ENCODE measurements around the gene THBD. TPM values are rescaled to one million over a fixed set of nuclear protein-coding genes. Genes with fewer than 3 reads are reported as not detected.
A peak's percentile ranks its signal among the peaks of the same experiment; 100 is the strongest.

Gene THBD
- total RNA-seq, 1 donor from 2014 or later: 77.6 TPM

DNA sequence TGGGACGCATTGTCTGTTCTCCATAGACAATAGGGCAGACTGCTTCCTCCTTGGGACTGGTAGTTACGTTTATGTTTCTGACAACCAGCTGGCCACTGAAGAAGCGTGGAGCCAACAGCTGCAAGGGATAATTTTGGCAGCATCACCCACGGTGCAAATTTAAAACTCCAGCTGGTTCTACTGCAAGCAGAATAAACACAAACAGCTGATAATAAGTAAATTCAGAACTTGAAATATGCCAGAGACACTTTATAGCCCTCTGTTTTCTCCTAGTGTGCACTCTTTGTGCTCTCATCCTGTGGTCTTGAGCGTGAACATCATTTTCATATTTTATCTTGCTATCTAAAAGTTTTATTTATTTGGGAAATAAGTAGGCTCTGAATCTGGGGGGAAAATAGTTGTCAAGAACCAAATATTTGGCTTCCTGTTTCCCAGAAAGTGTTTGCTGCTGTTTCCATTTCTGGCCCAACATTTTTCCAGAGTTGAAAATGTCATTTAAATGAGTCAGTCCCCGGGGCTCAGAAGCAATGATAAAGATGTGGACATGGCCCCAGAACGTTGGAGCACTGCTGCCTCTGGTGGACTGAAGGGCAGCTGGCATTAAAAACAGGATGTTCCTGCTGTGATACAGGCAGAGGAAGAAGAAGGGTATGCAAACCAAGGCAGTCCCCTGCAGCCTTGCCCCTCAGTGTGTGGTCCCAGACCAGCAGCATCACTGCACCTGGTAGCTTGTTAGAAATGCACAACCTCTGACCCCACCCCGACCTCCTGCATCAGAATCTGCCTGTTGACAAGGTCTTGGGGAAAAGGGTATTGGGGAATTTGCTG, 12.5 kb upstream of the THBD start:
- H3K9me3 ChIP-seq: peaks cover 1% of the 10 kb centered on the region
- DNase-seq: peak; percentile 44
- intact Hi-C loops (cut with DNase I): no loop called here
- H3K27me3 ChIP-seq (ENCODE audit: low read depth): no peaks in the 10 kb centered on the region
- no peaks in the 10 kb centered on the region for H3K36me3 ChIP-seq
- peak overlapping the region; percentile 22 for H3K27ac ChIP-seq
- H3K4me3 ChIP-seq: no peak overlapping the region
- TF ChIP-seq, protein P1, sequence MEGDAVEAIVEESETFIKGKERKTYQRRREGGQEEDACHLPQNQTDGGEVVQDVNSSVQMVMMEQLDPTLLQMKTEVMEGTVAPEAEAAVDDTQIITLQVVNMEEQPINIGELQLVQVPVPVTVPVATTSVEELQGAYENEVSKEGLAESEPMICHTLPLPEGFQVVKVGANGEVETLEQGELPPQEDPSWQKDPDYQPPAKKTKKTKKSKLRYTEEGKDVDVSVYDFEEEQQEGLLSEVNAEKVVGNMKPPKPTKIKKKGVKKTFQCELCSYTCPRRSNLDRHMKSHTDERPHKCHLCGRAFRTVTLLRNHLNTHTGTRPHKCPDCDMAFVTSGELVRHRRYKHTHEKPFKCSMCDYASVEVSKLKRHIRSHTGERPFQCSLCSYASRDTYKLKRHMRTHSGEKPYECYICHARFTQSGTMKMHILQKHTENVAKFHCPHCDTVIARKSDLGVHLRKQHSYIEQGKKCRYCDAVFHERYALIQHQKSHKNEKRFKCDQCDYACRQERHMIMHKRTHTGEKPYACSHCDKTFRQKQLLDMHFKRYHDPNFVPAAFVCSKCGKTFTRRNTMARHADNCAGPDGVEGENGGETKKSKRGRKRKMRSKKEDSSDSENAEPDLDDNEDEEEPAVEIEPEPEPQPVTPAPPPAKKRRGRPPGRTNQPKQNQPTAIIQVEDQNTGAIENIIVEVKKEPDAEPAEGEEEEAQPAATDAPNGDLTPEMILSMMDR (IDR thresholded peaks at IDR 0.05): peak; percentile 55
- ATAC-seq: peak; percentile 75 to 78
- H3K4me1 ChIP-seq: peaks cover 33% of the 10 kb centered on the region

DNA sequence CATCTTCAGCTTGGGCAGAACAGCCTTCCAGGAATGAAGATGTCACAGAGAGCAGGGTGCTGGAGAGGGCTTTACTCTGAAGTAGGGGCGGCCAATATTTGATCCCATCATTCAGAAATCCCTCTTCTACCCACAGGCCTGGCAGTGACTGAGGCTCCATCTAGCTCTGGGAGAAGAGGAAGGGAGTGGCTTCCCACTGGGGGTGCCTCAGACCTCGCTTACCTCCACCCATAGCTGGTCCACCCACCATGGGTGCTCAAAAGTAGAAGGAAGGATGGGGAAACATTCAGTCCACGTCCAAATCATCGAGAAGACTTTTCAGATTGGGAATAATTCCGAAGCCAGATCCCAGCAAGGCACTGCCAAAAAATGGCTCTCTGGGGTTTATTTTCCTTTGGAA, 11.8 kb upstream of the THBD start:
- TF ChIP-seq, protein P1 (IDR thresholded peaks at IDR 0.05): no peak
- Histone ChIP-seq H3K36me3 (no peaks in the 10 kb centered on the region), H3K4me1 (peaks cover 33% of the 10 kb centered on the region), H3K27me3 (ENCODE audit: low read depth) (no peaks in the 10 kb centered on the region), H3K27ac (peak overlapping the region; percentile 22), H3K9me3 (peaks cover 5% of the 10 kb centered on the region), H3K4me3 (no peak overlapping the region)
- DNase-seq (no peak), ATAC-seq (peak; percentile 28 to 39)
- intact Hi-C loops (cut with DNase I): no loop called here

DNA sequence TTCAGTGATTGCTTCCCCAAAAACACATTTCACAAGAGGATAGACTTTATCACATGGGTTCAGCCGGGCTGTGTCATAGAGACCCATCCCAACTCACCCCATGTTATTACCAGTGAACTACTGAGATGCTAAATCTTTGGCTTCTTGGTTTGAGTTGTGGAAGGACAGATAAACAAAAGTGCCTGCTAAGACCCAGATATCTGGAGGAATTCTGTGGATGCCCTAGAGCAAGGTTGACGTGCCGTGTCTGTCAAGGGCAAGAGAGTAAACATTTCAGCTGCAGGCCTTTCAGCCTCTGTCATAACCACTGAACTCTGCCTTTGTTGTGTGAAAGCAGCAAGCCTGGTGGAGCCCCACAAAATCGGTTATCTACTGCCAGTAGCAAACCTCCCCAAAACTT, 11.2 kb upstream of the THBD start:
- peaks cover 5% of the 10 kb centered on the region for H3K9me3 ChIP-seq
- no peaks in the 10 kb centered on the region for H3K27me3 ChIP-seq (ENCODE audit: low read depth)
- no peak overlapping the region for H3K4me3 ChIP-seq
- intact Hi-C loops (cut with DNase I): no loop called here
- no peak overlapping the region for H3K27ac ChIP-seq
- DNase-seq (no peak), ATAC-seq (no peak)
- peaks cover 33% of the 10 kb centered on the region for H3K4me1 ChIP-seq
- no peaks in the 10 kb centered on the region for H3K36me3 ChIP-seq
- TF ChIP-seq, protein P1 (IDR thresholded peaks at IDR 0.05): no peak

DNA sequence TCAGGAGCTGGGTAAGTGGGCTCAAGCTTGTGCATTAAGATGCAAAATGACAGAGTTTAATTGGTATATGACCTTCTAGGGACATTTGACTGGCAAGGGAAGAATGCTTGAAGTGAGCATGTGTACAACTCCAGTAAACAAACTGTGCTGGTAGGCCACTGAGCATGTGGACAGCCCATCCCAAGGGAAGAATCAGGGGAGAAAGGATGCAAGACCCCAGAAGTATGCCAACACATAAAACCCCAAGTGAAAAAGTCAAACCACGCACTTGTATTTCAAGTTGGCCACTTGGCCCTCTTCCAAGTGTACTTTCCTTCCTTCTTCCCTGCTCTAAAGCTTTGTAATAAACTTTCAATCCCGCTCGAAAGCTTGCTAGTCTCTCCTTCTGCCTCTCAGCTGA, 10.4 kb upstream of the THBD start:
- no peaks in the 10 kb centered on the region for H3K36me3 ChIP-seq
- TF ChIP-seq, protein P1 (IDR thresholded peaks at IDR 0.05): no peak
- H3K27ac ChIP-seq: no peak overlapping the region
- H3K4me3 ChIP-seq: no peak overlapping the region
- intact Hi-C loops (cut with DNase I): no loop called here
- ATAC-seq (no peak), DNase-seq (no peak)
- H3K27me3 ChIP-seq (ENCODE audit: low read depth): no peaks in the 10 kb centered on the region
- peaks cover 5% of the 10 kb centered on the region for H3K9me3 ChIP-seq
- peaks cover 33% of the 10 kb centered on the region for H3K4me1 ChIP-seq

DNA sequence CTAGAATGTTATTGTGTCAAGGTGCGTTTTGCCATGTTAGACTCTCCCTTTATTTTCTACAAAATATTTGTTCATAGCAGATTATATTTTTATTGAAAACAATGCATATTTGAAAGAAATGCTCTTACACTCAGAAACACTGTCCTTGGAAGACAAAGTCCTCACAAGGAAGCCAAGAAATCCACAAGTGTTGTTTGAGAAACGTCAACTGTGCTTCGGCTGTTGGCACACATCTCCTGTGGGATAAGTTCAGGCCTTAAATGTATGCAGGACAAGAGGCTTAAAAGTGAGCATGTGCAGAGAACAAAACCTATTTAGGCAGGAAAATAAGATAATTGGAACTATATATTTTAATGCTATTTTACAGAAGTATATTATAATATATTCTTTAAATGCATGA, 9.5 kb upstream of the THBD start:
- Histone ChIP-seq H3K27ac (no peak overlapping the region), H3K27me3 (ENCODE audit: low read depth) (no peaks in the 10 kb centered on the region), H3K36me3 (no peaks in the 10 kb centered on the region), H3K4me3 (no peak overlapping the region), H3K9me3 (peaks cover 5% of the 10 kb centered on the region), H3K4me1 (peaks cover 33% of the 10 kb centered on the region)
- intact Hi-C loops (cut with DNase I): no loop called here
- DNase-seq (no peak), ATAC-seq (no peak)
- TF ChIP-seq, protein P1 (IDR thresholded peaks at IDR 0.05): no peak

Measured in lower lobe of right lung (tissue), 2 donors.